Stimulated activated naive CD4-positive, alpha-beta T cell (primary cell): ENCODE measurements around the gene AIF1L.
"Not testable (repeated sequence)": the region's sequence is repeated elsewhere in the genome, so short reads cannot be mapped to it uniquely, and the experiment has no call there.

Experiments
- DNase-seq, 6 experiments: peaks; one replicate each; lab custom pipeline; 2025; lab: John Stamatoyannopoulos, UW

AIF1L gene

DNA sequence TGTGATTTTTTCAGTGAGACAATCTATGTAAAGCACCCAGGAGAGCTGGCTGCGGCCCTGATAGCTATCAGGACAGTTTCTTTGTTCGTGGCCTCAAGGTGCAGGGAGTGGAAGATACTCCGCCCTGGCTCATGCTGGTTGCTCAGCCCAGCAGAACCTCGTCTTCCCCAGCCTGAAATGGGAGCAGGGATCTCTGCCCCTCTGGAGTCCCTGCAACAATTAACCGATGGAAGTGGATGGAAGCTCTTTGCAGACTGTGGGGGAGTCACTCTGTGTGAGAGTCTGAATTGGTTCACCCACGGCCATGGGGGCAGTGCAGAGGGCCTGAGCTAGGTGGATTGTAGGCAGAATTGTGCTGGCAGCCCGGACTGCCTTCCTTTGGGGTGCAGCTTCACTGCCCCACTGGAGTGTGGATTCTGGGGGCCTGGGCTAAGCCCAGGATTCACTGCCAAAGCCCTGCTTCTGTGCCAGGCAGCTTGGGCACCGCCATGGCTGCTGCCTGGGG lies 2.8 kb downstream of the AIF1L start:
- no peak for DNase-seq

GRCh38 chr9:131099845-131100244 lies 3.5 kb downstream of the AIF1L start:
- DNase-seq: not testable (repeated sequence)

DNA sequence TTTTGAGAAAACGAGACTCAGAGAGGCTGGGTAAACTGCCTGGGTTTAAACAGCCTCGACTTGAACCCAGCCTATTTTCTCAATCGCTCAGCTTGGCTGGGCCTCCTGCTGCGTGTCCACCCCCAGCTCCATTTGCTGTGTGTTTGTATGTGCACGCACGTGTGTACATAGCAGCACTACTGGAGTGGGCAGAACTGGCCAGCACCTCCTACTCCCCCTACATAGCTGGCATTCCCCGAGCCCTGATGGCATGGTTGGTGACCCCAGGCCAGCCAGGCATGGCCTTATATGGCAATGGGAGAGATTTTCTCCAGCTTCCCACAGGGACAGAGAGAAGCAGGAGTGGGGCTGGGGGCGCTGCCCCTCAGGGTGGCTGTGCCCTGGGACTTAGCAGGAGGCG lies 4.1 kb downstream of the AIF1L start:
- DNase-seq: no peak

GRCh38 chr9:131101207-131101964 lies 5.1 kb downstream of the AIF1L start:
- no peak for DNase-seq

GRCh38 chr9:131103024-131103423 lies 6.7 kb downstream of the AIF1L start:
- DNase-seq: no peak

DNA sequence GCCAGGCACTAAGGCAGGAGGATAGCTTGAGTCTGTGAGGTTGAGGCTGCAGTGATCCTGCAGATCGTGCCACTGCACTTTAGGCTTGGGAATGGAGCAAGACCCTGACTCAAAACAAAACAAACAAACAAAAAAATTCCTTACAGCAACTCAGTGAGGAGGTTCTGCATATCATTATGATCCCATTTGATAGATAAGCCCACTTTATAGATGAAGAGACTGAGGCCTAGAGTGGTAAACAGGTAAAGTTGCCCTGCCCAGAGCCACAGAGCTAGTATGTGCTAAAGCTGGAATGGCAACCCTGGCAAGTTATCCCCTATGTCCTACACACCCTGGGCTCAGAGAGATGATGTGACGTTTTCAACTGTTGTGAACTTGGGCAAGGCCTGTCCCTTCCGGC lies 7.2 kb downstream of the AIF1L start:
- DNase-seq: no peak

DNA sequence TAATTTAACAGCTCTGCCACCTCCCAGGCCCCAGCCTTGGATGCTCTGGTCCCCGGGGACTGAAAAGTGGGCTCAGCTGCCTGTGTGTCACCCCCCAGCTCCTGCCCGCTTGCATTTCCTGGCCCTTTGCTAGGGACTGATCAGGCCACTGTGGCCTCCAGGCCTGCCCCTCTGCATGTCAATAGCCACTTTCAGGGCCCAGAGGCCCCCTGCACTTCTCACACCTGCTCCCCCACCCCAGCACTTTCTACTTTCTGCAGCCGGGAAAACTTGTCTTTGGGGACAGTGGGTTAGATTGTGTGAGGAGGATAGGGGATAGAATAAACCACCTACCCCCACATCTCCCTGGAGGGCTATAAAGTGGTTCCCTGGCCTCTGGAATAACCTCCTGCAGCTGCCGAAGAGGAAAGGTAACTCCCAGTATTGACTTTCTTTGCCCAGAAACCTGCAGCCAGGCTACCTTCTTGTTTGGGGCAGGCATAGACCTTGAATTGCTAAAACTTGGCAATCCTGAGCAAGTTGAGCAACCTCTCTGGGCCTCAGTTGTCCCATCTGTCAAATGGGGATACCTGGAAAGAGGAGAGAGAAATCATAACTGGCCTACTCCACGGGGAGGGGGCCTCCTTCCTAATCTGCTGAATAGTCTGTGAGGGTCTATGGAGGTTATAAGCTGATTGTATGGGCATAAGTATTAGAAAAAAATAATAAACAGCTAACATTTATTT lies 7.8 kb downstream of the AIF1L start:
- no peak for DNase-seq

GRCh38 chr9:131105952-131106351 lies 9.6 kb downstream of the AIF1L start:
- DNase-seq: no peak

DNA sequence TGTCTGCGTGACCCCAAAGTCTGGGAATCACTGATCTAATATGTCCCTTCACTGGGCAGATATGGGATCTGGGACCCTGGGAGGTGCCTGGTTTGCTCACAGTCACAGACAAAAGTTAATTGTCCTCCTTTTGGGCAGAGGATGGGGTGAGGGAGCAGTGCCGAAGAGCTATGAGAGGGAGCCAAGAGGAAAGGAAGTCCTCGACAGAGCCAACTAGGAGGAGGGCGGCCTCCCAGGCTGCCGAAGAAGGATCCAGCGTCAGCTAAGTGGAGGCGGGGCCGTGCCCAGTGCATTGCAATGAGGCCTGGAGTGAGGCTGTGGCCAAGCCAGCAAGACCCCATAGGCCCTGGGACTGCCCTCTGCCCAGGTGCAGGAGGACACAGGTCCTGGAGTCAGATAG lies 11.4 kb downstream of the AIF1L start:
- no peak for DNase-seq

DNA sequence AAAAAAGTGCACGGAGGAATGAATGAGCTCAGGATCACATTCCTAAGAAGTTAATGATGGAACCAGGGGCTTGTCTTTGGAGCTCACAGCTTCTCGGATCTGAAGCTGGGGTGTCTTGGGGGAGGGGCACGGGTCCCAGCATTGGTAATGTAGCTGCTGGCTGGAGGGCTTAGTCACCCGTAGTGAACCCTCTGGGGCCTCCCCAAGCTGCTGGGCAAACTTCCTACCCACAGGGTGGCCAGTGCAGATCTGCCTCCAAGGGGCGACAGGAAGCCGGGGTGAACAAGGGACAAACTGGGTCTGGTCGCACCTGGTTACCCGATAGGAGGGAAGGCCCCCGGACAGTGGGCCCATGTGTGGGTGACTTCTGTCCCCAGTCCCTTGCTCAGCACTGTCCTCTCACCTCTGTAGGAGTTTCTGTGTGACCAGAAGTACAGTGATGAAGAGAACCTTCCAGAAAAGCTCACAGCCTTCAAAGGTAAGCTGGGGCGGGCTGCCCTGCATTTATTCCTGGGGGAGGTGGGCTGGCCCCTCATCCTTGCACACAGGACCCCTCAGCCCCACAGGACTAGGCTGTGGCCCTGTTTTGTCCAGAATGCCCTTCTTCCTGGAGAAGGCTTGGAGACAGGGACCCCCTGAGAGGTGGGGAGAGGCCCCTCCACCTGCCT lies 15.0 kb downstream of the AIF1L start:
- DNase-seq: no peak

- no peak for DNase-seq
These were observed 15.6 kb downstream of the AIF1L start for GRCh38 chr9:131111854-131112311.

GRCh38 chr9:131112374-131113154 lies 16.2 kb downstream of the AIF1L start:
- no peak for DNase-seq

DNA sequence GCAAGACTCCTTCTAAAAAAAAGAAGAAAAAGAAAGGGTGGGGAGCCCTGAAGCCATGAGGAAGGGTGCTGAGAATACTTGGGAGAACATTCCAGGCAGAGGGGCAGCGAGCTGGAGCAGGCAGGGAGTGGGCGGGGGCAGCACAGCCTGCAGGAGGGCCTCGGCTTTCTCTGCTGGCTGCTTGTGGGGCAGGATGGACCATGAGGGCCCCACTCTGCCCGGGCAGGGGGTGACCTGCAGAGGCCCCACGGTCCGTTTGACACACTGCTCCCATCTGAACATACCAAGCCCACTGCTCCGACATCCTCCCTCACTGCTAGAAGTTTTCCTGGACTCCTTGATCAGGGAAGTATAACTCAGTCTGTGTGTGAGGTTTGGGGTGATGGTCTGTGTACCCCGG lies 17.3 kb downstream of the AIF1L start:
- DNase-seq: no peak

GRCh38 chr9:131114084-131114535 lies 17.8 kb downstream of the AIF1L start:
- no peak for DNase-seq

- not testable (repeated sequence) for DNase-seq
These were observed 19.0 kb downstream of the AIF1L start for GRCh38 chr9:131115360-131115742.

GRCh38 chr9:131116281-131117120 lies 20.2 kb downstream of the AIF1L start:
- DNase-seq: no peak

DNA sequence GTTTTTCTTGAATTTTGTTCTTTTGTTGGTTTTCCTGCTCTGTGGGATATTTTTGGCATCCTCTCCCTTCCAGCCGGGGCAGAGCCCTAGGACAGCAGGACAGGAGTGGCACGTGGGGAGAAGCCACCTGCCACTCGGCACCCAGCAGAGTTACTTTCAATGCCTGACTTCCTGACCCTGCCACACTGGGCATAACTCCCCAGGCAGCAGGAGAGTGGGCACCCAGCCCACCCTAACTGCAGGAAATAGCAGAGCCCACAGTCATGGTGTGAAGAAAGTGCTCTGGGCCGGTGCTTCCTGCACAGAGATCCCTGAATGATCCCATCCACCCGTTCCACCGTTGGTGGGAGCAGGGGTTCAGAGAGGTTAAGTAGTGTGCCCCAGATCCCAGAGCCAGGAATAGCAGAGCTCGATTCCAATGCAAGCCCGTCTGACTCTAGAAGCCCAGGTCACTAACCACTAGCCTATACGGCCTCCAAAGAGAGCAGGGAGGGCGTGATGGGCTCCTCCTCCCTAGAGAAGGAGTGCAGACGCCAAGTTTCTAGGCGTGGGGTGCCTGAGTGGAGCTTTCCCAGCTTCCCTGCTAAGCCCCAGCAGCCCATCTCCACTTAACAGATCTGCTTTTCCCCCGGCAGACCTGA lies 20.9 kb downstream of the AIF1L start:
- no peak for DNase-seq

DNA sequence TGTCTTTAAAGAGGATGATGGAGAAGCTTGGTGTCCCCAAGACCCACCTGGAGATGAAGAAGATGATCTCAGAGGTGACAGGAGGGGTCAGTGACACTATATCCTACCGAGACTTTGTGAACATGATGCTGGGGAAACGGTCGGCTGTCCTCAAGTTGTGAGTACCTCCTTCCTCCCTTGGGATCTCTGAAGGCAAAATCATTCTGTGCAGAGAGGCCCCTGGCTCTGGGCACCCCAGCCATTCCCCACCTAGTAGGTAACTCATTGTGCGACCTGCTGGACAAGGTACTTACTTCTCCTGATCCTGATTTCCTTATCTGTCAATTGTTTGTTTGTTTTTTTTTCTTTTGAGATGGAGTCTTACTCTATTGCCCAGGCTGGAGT lies 21.4 kb downstream of the AIF1L start:
- no peak for DNase-seq

- DNase-seq: no peak
These were observed 23.3 kb downstream of the AIF1L start for GRCh38 chr9:131119600-131119999.

DNA sequence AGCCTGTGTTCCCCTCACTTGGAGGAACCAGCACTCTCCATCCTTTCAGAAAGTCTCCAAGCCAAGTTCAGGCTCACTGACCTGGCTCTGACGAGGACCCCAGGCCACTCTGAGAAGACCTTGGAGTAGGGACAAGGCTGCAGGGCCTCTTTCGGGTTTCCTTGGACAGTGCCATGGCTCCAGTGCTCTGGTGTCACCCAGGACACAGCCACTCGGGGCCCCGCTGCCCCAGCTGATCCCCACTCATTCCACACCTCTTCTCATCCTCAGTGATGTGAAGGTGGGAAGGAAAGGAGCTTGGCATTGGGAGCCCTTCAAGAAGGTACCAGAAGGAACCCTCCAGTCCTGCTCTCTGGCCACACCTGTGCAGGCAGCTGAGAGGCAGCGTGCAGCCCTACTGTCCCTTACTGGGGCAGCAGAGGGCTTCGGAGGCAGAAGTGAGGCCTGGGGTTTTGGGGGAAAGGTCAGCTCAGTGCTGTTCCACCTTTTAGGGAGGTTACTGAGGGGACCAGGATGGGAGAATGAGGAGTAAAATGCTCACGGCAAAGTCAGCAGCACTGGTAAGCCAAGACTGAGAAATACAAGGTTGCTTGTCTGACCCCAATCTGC lies 24.4 kb downstream of the AIF1L start:
- no peak for DNase-seq
